Measurements from ENCODE around the gene WFDC5. TPM values are rescaled to one million over a fixed set of nuclear protein-coding genes. Genes with fewer than 3 reads are reported as not detected.

Gene WFDC5
- total and polyA plus RNA-seq, 9 of the 15 experiments (the other 6 are each of a cell fraction or from before 2014, with no cell fraction given), result not detected

DNA sequence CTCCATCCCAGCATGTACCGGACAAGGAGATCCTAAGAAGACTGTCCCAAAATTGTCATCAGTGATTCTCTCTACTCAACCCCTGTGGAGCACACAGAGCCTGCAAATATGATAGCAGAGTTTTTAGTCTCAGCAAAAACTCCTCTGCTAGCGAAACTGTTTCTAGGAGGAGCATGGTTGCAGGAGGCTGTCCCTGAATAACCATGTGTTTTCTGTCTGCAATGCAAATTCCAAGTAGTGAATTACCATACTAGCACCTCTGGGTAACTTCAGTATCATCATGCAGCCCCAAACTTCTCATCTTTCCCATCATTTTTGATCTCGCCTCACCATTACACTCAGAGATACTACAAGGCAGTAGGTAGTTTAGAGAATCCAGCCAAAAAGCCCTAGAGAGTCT is 34.1 kb upstream of the WFDC5 start (continued):
- TF ChIP-seq, protein P1, sequence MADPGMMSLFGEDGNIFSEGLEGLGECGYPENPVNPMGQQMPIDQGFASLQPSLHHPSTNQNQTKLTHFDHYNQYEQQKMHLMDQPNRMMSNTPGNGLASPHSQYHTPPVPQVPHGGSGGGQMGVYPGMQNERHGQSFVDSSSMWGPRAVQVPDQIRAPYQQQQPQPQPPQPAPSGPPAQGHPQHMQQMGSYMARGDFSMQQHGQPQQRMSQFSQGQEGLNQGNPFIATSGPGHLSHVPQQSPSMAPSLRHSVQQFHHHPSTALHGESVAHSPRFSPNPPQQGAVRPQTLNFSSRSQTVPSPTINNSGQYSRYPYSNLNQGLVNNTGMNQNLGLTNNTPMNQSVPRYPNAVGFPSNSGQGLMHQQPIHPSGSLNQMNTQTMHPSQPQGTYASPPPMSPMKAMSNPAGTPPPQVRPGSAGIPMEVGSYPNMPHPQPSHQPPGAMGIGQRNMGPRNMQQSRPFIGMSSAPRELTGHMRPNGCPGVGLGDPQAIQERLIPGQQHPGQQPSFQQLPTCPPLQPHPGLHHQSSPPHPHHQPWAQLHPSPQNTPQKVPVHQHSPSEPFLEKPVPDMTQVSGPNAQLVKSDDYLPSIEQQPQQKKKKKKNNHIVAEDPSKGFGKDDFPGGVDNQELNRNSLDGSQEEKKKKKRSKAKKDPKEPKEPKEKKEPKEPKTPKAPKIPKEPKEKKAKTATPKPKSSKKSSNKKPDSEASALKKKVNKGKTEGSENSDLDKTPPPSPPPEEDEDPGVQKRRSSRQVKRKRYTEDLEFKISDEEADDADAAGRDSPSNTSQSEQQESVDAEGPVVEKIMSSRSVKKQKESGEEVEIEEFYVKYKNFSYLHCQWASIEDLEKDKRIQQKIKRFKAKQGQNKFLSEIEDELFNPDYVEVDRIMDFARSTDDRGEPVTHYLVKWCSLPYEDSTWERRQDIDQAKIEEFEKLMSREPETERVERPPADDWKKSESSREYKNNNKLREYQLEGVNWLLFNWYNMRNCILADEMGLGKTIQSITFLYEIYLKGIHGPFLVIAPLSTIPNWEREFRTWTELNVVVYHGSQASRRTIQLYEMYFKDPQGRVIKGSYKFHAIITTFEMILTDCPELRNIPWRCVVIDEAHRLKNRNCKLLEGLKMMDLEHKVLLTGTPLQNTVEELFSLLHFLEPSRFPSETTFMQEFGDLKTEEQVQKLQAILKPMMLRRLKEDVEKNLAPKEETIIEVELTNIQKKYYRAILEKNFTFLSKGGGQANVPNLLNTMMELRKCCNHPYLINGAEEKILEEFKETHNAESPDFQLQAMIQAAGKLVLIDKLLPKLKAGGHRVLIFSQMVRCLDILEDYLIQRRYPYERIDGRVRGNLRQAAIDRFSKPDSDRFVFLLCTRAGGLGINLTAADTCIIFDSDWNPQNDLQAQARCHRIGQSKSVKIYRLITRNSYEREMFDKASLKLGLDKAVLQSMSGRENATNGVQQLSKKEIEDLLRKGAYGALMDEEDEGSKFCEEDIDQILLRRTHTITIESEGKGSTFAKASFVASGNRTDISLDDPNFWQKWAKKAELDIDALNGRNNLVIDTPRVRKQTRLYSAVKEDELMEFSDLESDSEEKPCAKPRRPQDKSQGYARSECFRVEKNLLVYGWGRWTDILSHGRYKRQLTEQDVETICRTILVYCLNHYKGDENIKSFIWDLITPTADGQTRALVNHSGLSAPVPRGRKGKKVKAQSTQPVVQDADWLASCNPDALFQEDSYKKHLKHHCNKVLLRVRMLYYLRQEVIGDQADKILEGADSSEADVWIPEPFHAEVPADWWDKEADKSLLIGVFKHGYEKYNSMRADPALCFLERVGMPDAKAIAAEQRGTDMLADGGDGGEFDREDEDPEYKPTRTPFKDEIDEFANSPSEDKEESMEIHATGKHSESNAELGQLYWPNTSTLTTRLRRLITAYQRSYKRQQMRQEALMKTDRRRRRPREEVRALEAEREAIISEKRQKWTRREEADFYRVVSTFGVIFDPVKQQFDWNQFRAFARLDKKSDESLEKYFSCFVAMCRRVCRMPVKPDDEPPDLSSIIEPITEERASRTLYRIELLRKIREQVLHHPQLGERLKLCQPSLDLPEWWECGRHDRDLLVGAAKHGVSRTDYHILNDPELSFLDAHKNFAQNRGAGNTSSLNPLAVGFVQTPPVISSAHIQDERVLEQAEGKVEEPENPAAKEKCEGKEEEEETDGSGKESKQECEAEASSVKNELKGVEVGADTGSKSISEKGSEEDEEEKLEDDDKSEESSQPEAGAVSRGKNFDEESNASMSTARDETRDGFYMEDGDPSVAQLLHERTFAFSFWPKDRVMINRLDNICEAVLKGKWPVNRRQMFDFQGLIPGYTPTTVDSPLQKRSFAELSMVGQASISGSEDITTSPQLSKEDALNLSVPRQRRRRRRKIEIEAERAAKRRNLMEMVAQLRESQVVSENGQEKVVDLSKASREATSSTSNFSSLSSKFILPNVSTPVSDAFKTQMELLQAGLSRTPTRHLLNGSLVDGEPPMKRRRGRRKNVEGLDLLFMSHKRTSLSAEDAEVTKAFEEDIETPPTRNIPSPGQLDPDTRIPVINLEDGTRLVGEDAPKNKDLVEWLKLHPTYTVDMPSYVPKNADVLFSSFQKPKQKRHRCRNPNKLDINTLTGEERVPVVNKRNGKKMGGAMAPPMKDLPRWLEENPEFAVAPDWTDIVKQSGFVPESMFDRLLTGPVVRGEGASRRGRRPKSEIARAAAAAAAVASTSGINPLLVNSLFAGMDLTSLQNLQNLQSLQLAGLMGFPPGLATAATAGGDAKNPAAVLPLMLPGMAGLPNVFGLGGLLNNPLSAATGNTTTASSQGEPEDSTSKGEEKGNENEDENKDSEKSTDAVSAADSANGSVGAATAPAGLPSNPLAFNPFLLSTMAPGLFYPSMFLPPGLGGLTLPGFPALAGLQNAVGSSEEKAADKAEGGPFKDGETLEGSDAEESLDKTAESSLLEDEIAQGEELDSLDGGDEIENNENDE (IDR thresholded peaks at IDR 0.05; ENCODE audit: low read depth, low read length), result no peak
- TF ChIP-seq, protein P2, sequence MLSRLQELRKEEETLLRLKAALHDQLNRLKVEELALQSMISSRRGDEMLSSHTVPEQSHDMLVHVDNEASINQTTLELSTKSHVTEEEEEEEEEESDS (CRISPR knock-in tag; IDR thresholded peaks at IDR 0.05), result no peak
- TF ChIP-seq, protein P3, sequence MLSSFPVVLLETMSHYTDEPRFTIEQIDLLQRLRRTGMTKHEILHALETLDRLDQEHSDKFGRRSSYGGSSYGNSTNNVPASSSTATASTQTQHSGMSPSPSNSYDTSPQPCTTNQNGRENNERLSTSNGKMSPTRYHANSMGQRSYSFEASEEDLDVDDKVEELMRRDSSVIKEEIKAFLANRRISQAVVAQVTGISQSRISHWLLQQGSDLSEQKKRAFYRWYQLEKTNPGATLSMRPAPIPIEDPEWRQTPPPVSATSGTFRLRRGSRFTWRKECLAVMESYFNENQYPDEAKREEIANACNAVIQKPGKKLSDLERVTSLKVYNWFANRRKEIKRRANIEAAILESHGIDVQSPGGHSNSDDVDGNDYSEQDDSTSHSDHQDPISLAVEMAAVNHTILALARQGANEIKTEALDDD (IDR thresholded peaks at IDR 0.05), result no peak
- TF ChIP-seq ZNF717 (CRISPR knock-in tag; IDR thresholded peaks at IDR 0.05) (no peak), NFYB (IDR thresholded peaks at IDR 0.05; ENCODE audit: extremely low read depth, insufficient read length) (no peak), TAF7 (tag; IDR thresholded peaks at IDR 0.05) (no peak)
- TF ChIP-seq, protein P4, sequence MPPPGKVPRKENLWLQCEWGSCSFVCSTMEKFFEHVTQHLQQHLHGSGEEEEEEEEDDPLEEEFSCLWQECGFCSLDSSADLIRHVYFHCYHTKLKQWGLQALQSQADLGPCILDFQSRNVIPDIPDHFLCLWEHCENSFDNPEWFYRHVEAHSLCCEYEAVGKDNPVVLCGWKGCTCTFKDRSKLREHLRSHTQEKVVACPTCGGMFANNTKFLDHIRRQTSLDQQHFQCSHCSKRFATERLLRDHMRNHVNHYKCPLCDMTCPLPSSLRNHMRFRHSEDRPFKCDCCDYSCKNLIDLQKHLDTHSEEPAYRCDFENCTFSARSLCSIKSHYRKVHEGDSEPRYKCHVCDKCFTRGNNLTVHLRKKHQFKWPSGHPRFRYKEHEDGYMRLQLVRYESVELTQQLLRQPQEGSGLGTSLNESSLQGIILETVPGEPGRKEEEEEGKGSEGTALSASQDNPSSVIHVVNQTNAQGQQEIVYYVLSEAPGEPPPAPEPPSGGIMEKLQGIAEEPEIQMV (tag; conservative IDR thresholded peaks at IDR 0.05; ENCODE audit: low read depth), result no peak

All from K562 (cell line).